Measurements from ENCODE around the gene AMPH.

DNA sequence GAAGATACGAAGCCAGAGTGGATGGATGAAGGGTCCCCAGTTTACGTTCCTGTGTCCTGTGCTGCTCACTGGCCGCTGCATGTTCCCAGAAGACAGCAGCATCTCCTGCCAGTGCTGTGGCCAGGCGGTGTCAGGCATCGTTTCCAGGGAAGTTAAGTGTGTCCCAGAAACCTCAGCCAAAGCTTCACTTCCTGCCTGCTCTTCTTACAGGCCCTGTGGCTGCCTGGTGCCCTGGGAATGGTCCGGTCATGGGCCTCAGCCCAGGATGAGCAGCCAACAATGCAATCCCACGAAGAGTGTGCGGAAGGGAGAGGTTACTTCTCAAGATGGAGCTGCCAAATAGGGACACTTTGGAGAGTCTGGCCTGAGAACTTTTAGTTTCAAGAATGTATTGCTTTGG, 258.0 kb downstream of the AMPH start:
- no peak for TF ChIP-seq POLR2A (IDR thresholded peaks at IDR 0.05)
- TF ChIP-seq, protein P1, sequence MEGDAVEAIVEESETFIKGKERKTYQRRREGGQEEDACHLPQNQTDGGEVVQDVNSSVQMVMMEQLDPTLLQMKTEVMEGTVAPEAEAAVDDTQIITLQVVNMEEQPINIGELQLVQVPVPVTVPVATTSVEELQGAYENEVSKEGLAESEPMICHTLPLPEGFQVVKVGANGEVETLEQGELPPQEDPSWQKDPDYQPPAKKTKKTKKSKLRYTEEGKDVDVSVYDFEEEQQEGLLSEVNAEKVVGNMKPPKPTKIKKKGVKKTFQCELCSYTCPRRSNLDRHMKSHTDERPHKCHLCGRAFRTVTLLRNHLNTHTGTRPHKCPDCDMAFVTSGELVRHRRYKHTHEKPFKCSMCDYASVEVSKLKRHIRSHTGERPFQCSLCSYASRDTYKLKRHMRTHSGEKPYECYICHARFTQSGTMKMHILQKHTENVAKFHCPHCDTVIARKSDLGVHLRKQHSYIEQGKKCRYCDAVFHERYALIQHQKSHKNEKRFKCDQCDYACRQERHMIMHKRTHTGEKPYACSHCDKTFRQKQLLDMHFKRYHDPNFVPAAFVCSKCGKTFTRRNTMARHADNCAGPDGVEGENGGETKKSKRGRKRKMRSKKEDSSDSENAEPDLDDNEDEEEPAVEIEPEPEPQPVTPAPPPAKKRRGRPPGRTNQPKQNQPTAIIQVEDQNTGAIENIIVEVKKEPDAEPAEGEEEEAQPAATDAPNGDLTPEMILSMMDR (IDR thresholded peaks at IDR 0.05), result no peak
